BJ (cell line): Measurements from ENCODE around the gene ELFN2. TPM values are rescaled to one million over a fixed set of nuclear protein-coding genes. Genes with fewer than 3 reads are reported as not detected.

Source experiments
- CTCF ChIA-PET: fragments of 350-600 bp; formaldehyde crosslinking; extraction: SDS; loops from one replicate; lab custom pipeline; 2021; ENCODE audit warnings: antibody characterized with exemption, inconsistent platforms; lab: Yijun Ruan, JAX
- POLR2A ChIA-PET: fragments of 300-600 bp; sonication (Branson Sonifier 250); formaldehyde crosslinking; extraction: SDS; loops from one replicate; lab custom pipeline; 2021; ENCODE audit warnings: antibody characterized with exemption; lab: Charles Lee
- DNase-seq: peaks from one replicate; pipeline ENCODE4 v3.0.0-alpha.2; 2011; ENCODE audit warnings: low read depth
- H3K27me3 ChIP-seq: 2 replicates; pipeline ENCODE4 v1.6.0; 2011; ENCODE audit warnings: low read length; ENCODE audit not compliant: control insufficient read depth, insufficient read depth
- H3K36me3 ChIP-seq: 2 replicates; pipeline ENCODE4 v1.5.1; 2011; ENCODE audit warnings: low read length; ENCODE audit not compliant: control insufficient read depth, insufficient read depth
- H3K4me3 ChIP-seq: 2 replicates; pipeline ENCODE4 v1.5.1; 2011; ENCODE audit warnings: low read depth, mild to moderate bottlenecking, control low read depth, low read length
- CTCF ChIP-seq: IDR thresholded peaks from 2 replicates; pipeline ENCODE4 v1.5.1; 2011; ENCODE audit warnings: low read depth, mild to moderate bottlenecking, control low read depth, inconsistent platforms, low read length, moderate library complexity; ENCODE audit not compliant: insufficient read depth
- polyA plus RNA-seq: library from polyadenylated mRNA; depleted of rRNA; stranded (reverse); fragments of >200 nt; gene quantifications from 2 replicates; pipeline ENCODE4 v1.2.3, GENCODE V29; 2011

The ELFN2 gene
- polyA plus RNA-seq, 1 experiment = 0.34 TPM

DNA sequence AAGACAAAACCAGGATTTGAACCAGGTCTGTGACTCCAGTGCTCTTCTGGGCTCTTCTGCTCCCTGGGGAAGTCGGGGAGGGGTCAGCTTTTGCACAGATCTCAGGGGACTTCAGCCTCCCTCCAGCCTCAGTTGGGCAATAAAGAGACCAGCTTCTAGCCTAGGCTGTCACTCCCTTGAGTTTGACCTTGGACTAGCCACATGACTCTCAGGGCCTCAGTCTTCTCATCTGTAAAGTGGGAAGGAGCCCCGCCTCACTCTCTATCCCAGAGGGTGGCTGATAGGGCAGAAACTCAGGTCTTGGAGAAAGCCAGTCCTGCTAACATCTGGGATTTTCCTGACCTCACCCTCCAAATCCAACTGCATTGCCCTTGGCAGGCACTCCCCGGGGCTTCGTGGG is 38.7 kb downstream of the ELFN2 start:
- Histone ChIP-seq H3K4me3 (no peak overlapping the region), H3K36me3 (no peaks in the 10 kb centered on the region), H3K27me3 (no peaks in the 10 kb centered on the region; the same call in 1 of the 2 replicates)
- POLR2A ChIA-PET = no interaction called here
- no peak for DNase-seq
- no peak for TF ChIP-seq CTCF
- CTCF ChIA-PET = interaction anchor here (1.1 to 2.4 kb wide), 2 partner anchors 41 to 58 kb away, joined by 3 to 8 read pairs; no protein-coding TSS in a partner anchor

DNA sequence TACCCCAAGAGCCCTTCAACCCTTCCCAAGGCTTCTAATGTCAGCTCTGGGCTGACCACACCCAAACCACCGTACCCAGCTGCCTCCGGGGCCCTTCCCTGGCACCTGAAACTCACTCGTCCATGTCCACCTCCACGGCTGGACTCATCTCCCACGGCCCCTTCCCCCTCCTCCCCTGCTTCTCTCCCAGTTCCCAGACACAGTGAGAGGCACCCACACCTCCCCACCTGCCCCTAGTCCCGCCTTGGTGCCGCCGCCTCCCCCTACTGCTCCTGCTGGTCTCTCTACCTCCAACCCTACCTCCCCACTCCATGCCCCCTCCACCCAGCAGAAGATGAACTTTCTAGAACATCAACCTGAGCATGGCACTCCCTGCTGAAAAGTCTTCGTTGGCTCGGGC is 39.5 kb downstream of the ELFN2 start:
- ChIA-PET CTCF (interaction anchor here (1.1 to 1.3 kb wide), 2 partner anchors 9 to 57 kb away, joined by 3 to 4 read pairs; no protein-coding TSS in a partner anchor), POLR2A (no interaction called here)
- H3K36me3 ChIP-seq = no peaks in the 10 kb centered on the region
- no peaks in the 10 kb centered on the region; the same call in 1 of the 2 replicates for H3K27me3 ChIP-seq
- TF ChIP-seq CTCF = no peak
- no peak for DNase-seq
- H3K4me3 ChIP-seq = no peak overlapping the region

GRCh38 chr22:37386441-37386840 is 40.8 kb downstream of the ELFN2 start:
- ChIA-PET CTCF (interaction anchor here (0.6 to 1.3 kb wide), 2 partner anchors 9 to 13 kb away, joined by 3 read pairs; no protein-coding TSS in a partner anchor), POLR2A (no interaction called here)
- no peak for DNase-seq
- TF ChIP-seq CTCF = no peak
- H3K4me3 ChIP-seq = no peak overlapping the region
- no peaks in the 10 kb centered on the region for H3K36me3 ChIP-seq
- peaks cover 1% of the 10 kb centered on the region for H3K27me3 ChIP-seq

GRCh38 chr22:37384691-37385090 is 42.6 kb downstream of the ELFN2 start:
- ChIA-PET CTCF (no interaction called here), POLR2A (no interaction called here)
- Histone ChIP-seq H3K27me3 (peaks cover 5% of the 10 kb centered on the region), H3K36me3 (no peaks in the 10 kb centered on the region), H3K4me3 (no peak overlapping the region)
- no peak for TF ChIP-seq CTCF
- DNase-seq = no peak

DNA sequence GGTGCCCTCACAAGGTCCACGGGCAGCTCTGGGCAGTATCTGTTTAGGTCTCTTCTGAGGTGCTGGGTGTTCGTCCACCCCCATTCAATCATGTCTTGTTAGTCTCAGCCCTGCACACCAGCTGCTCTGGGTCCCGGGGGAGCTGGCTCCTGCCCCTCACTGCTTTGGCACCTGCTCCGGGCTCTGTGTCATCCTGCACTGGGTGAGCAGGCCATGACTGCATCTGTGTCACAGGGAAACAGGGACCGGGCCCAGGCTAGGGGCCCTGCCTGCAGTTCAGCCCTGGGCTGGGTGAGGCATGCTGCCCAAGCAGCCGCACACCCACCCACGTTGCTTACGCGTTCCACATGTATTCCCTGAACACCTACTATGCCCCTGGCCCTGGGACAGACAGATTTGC is 43.9 kb downstream of the ELFN2 start:
- CTCF ChIA-PET = no interaction called here

More for the DNA sequence above, 43.9 kb downstream of the ELFN2 start:
- Histone ChIP-seq H3K36me3 (no peaks in the 10 kb centered on the region), H3K27me3 (peaks cover 14% of the 10 kb centered on the region), H3K4me3 (no peak overlapping the region)
- no peak for DNase-seq
- no peak for TF ChIP-seq CTCF
- POLR2A ChIA-PET = no interaction called here
